ENCODE data around the gene CPO. TPM values are rescaled to one million over a fixed set of nuclear protein-coding genes. Genes with fewer than 3 reads are reported as not detected.

Gene CPO
- total RNA-seq, 1 experiment from 2014 or later = not detected

DNA sequence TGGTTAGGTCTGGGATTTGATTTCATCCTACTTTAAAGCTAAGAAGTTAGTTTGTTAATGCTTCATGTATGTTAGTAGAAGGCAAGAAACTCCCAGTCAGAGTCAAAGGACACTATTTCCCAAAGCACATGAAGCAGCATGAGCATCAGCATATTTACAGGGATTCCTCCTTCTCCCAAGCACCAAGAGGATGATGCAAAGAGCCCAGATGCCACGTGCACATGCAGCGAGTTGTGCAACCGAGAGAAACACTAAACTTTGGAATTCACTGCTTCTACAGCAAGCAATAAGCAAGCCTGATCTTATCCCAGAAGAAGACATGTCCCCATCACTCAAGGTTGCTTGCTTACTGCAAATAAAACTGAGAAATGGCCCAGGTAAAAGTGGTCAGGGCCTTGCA lies 32.5 kb downstream of the CPO start:
- DNase-seq (ENCODE audit: extremely low read depth, low read depth) = no peak

DNA sequence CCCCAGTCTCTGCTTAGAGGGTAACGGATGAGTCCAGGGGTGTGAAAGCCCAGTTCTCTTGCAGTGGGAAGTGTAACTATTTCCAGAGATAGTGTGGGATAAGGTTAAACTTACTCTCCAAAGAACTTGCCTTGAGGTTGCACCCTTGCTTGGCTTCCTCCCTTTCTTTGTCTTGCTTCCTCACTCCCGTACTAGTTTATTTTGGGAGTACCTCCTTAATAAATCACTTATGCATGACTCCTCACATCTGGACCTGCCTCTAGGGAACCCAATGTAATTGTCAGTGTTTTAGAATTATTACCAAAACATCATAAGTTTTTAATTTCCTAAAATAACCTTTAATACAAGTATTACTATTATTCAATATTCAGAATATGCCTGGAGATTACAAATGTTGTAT lies 35.2 kb downstream of the CPO start:
- DNase-seq (ENCODE audit: extremely low read depth, low read depth) = no peak

DNA sequence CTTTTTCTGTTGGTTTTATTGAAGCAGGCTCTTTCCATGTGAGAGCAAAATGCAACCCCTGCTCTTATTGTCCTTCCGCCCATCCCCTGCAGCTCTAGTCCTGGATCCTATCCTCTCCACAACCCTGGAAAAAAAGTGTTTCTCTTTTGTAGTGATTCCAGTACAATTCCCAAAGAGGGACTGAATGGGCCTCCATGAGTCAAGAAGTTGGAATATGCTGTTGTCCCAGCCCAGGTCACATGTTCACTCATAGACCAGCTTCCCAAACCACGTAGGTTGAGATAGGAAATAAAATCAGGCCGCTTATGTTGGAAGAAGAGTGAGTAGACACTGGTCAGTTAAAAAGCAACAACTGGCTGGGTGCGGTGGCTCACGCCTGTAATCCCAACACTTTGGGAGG lies 39.4 kb downstream of the CPO start:
- no peak for DNase-seq (ENCODE audit: extremely low read depth, low read depth)

DNA sequence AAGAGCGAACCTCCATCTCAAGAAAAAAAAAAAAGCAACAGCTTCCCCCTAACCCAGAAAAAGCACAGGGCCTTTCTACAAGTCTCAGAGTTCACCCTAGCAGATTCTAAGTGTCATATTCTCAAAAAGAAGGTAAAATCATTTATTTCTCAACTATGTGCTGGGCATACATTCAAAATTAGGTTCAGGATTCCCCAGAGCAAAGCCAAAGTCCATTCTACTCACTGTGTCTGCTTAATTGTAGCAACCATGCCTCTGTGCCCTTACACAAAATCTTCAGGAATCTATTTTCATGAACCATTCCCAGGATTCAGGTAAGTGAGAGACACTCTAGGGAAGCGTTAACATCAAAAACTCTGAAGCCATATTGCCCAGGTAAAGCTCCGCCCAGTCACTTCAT lies 40.0 kb downstream of the CPO start:
- no peak for DNase-seq (ENCODE audit: extremely low read depth, low read depth)

DNA sequence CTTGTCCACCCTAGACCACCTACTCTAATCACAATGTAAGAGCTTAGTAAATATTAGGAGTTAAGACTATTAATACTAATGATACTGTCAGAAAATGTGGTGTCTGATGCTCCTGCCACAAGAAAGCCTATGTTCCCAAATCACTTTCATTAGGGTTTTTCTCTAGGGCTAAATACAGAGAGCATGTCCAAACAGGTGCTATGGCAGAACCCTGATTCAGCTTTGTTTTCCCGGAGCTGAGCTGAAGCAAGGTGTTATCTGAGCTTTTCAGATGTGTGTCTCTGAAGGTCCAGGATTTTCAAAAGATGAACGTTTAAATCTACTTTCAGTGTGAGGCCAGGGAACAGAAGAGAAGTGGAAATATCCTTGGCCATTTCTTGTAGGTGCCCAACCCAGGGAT lies 40.6 kb downstream of the CPO start:
- no peak for DNase-seq (ENCODE audit: extremely low read depth, low read depth)

DNA sequence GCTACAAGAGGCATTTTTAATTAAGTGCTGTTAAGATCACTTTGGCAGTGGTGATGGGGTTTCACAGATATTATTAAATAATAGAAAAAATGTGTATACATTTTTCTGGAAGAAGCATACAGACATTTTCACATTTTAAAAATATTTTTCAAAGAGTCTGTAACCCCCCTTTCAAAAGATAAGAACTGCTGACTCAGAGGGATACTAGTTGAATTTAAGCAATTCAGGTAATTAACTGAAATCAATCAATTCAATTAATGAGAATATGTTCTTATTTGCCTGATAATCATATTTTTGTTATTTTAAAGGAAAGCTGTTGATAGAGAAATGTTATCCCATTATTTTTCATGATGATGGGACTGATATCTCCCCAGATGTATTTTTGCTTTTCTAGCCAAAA lies 41.1 kb downstream of the CPO start:
- DNase-seq (ENCODE audit: extremely low read depth, low read depth) = no peak

DNA sequence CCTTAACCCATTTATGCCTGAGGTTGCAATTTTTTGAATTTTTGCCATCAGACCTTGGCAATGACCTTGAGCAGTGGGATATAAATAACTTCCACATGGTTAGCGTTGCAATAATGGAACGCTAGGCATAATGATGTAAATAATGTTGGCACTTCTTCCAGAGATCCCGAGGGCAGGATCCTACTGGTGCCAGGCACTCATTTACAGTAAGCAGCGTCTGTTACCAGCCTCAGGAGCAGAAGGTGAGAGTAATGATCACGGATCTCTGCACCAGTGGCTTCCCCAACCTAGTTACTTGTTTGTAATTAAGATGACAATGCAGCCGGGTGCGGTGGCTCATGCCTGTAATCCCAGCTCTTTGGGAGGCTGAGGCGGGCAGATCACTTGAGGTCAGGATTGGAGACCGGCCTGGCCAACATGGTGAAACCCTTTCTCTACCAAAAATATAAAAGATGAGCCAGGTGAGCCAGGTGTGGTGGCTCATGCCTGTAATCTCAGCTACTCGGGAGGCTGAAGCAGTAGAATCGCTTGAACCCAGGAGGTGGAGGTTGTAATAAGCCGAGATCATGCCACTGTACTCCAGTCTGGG lies 41.9 kb downstream of the CPO start:
- no peak for DNase-seq (ENCODE audit: extremely low read depth, low read depth)

DNA sequence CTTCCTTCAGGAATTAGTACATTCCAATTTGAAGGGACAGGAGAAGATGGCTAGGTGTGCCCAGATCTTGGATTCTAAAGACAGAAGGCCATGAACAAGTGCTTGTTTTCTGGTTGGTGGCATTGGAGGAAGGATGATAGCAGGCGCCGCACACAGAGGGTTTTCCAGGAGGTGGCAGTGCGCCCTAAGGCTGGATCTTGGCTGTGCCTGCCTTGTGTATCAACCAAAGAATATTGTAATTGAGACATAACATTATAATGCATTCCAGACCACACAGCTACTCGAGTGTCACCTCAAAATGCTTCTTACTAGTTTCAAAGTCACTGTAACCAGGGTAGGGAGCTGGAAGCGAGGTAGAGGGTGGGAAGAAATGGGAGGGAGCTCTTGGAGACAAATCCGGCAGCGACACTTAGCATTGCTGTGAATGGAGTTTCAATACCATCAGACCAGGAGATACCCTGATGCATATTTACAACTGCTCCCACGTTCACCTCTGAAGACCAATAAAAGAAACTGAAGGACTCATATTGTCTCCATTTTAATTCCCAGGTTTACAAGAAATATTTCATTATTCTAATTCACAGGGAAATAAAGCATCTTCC lies 42.5 kb downstream of the CPO start:
- peak; percentile 48 for DNase-seq (ENCODE audit: extremely low read depth, low read depth)

DNA sequence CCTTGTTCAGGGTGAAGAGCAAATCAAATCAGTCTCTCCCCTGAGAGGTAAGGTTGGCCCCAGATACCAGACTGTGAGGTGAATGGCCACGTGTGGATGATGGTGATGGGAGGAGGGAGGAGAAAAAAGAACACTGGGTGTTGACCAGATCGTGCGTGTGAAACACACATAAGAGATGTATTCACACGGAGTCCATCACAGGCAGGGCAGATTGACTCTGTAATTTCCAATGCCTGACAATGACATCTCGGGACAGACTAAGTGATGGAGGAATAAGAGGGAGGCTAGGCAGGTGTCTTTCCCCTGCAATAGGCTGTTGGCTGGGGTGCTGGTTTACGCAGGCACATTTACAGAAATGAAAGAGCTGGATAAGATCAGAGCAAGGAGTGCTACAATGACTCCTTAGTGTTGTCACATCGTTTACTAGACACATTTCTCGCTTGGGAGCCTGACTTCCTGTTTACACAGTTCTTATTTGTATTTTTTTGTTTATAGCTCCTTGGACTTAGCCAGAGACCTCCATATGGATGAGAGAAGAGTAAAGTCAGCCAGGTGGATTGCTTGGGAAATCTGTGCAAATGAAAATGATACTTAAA lies 43.1 kb downstream of the CPO start:
- DNase-seq (ENCODE audit: extremely low read depth, low read depth) = no peak

DNA sequence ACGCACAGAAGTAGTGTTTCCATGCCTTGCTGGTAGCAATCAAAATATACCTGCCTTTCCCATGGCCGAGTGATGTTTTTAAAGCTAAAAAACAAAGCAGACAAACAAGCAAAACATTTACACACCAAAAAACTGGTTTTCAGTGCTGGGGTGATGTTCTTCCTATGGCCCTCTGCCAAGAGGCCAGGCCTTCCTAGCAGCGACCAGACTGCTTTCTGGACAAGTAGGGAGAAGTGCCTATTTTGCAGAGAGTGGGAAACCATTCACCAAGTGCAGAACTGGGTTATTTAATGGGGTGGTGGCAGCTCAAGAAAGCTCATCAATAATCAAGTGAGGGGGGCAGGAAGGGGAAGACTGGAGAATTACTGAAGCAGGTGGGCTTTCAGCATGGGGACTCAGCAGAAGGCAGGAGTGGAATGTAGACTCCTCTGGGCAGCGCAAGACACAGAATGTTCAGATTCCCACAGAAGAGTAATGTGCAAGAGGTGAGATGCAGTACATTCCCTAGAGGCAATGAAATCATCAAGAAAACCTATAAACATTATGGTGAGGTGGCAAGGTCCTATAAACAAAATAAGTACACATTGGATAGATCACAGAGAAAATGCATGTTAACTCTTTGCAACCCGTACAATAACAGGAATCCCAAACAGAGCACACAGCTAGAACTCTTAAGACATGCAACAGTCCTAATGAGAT lies 44.0 kb downstream of the CPO start:
- no peak for DNase-seq (ENCODE audit: extremely low read depth, low read depth)

DNA sequence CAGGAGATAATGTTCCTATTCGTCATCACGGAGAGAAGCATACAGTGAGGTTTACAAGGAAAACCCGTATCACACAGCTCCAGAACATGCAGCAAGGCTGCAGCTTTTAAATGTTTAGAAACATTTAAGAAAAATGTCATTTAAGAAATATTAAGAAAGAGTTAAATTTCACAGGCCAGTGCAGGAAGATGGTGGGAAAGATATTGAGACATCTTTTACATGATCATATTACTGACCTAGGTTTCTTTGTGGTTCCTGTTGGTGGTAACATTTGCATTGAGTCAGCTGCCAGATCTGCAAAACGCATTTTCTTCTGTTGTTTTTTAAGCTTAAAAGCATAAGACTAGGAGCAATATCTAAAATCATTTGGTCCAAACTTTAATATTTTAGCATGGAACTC lies 44.9 kb downstream of the CPO start:
- no peak for DNase-seq (ENCODE audit: extremely low read depth, low read depth)

DNA sequence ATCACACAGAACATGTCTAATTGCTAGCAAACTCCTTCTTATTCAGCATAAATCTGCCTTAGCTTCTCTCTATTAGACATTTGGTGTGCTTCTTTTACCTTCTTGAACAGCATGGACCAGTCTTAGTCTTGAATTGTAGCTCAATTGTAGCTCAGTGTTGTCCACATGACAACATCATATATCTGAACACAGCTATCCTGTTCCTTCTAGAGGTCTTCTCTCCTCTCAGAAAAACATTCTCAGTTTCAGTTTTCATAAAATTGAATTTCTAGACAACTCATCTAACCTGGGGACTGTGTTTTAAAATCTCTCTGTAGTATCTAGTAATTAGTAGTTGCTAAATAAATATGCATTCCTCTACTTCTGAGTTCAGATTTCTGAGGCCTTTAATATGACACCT lies 47.6 kb downstream of the CPO start:
- no peak for DNase-seq (ENCODE audit: extremely low read depth, low read depth)

DNA sequence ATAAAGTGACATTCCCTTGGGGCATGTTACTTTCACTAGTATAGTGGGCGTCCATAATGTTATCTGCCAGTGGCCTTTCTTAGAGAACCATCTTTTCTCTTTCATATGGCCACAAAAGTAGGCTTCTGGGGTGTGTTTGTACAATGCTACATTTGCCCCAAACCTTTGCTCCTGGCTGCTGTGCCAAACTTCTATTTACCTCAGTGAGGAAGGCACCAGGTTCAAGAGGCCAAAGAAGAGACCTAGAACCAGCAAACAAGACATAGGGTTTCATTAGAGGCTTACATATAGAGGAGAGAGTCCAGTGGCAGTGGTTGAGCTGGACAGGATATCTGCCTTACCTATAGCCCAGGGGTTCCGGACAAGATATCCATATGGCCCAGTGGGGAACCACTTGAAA lies 48.5 kb downstream of the CPO start:
- DNase-seq (ENCODE audit: extremely low read depth, low read depth) = no peak

DNA sequence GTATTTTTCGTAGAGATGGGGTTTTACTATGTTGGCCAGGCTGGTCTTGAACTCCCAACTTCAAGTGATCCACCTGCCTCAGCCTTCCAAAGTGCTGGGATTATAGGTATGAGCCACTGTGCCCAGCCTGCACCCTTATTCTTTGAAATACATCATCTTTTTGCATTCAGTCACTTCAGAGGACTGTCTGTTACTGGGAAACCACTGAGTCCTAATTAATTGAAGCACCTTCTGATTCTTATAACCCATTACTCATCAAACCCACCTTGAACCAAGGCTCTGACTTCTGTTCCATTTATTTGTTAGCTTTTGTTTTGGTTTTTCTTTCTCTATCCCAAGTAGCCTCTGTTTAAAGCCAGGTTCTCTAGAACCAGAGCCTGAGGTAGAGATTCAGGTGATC lies 49.6 kb downstream of the CPO start:
- DNase-seq (ENCODE audit: extremely low read depth, low read depth) = no peak

DNA sequence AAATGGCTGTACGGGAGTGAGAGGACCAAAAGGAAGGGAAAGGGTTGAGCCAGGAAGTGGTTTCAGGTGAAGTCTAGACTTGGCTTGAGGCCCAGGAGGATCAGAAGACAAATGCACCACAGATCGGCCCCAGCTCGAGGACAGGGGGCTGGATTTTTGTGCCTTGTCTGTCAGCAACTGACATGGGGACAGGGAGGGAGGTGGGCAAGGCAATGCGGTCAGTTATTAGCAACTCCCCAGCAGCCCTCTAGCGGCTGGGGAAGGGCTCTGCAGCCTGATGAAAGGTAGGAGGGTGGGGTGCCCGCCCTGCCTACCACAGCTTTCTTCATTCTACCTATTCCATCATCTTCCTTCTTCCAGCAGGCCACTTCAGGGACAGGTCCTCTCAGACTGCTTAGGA lies 50.0 kb downstream of the CPO start:
- peak; percentile 54 for DNase-seq (ENCODE audit: extremely low read depth, low read depth)

DNA sequence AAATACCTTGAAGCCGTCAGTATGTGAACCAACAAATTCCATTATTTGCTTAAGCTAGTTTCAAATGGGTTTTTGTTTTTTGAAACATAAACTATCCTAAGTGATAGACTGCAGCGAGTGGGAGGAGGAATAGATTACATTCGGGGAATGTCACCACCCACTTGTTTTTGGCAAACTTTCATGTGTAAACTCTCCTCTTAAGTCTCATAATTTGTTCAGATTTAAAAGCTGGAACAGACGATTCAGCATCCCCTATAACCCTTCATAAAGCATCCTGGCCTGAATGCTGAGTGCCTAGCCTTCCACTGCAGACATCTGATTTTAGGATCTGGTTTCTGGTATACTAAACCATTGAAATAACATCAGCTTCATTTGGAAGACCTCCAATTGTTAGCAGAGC lies 51.0 kb downstream of the CPO start:
- DNase-seq (ENCODE audit: extremely low read depth, low read depth) = no peak

DNA sequence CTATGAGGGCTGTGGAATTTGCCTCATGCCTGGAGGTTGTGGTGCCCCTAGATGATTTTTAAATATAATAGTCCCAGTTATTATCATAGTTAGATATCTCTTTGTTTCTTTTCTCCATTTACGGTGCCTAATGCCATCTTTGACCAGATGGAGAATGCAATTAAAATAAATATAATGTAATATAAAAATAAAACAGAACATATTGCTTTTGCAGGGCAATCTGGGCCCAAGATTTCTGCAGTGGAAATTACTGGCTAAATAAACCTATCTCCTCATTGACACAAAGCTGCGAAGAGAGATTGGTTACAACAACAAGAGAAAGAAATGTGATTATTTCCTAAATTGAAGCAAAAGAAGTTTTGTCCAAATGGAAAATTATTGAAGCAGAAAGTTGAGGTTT lies 51.8 kb downstream of the CPO start:
- DNase-seq (ENCODE audit: extremely low read depth, low read depth) = no peak

DNA sequence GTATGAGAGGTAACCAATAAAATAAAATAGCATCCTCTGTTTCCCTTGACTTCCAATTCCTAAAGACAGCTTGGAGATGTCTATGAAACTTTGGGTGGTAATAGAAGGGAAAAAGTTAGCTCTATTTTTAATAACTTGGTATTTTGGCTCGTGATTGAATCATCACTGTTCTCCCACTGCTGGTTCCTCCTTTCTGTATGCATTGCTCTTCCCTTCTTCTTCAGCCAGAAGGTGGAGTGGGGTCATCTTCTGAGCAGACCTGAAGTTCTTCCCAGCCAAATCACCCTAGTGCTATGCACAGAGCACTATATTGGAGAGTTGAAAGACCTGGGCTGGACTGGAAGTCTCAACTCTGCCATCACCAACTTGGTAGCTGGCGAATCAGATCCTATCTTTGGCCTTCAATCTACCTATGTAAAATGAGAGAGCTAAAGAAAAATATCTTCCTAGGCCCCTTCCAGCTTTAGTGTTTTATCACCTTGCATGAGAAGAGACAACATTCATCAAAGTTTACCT lies 54.1 kb downstream of the CPO start:
- no peak for DNase-seq (ENCODE audit: extremely low read depth, low read depth)

DNA sequence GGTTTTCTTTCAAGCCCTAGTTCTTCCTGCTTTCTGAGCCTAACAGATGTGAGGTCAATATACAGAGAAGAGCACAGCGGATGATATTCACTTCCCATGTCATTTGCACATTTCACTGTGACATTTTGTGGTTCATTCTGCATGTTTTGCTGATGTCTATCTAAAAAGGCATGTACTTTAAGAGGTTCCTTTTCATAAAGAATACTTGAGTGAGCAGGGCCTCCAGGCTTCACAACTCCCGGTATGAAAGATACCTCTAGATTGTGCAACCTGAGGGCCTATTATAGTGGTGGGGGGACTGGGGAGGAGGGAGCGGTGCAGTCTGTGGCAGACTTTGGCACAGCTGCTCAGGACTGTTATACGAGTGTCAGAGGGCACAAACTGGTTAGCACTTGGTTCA lies 54.6 kb downstream of the CPO start:
- DNase-seq (ENCODE audit: extremely low read depth, low read depth) = no peak

DNA sequence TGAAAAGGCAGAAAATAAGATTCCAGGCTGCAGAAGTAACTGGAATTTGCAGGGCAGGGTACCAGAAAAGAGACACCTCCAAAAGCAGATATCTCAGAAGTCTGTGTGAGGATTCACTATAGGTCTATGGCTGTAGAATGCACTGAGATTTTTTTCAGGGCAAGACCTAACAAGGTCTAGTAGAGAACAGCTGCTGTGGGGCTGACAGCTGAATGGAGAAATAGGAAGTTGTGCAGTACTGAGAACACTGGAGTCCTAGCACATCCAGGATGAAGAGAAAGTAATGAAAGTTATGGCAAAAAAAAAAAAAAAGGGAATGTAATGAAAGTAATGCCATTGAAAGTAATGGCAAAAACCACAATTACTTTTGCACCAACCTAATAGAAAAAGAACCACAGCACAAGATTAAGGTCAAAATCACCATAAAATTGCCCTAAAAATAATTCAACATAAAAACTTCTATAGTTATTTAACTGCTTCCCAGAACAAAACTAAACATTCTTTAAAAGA lies 57.3 kb downstream of the CPO start:
- DNase-seq (ENCODE audit: extremely low read depth, low read depth) = no peak

DNA sequence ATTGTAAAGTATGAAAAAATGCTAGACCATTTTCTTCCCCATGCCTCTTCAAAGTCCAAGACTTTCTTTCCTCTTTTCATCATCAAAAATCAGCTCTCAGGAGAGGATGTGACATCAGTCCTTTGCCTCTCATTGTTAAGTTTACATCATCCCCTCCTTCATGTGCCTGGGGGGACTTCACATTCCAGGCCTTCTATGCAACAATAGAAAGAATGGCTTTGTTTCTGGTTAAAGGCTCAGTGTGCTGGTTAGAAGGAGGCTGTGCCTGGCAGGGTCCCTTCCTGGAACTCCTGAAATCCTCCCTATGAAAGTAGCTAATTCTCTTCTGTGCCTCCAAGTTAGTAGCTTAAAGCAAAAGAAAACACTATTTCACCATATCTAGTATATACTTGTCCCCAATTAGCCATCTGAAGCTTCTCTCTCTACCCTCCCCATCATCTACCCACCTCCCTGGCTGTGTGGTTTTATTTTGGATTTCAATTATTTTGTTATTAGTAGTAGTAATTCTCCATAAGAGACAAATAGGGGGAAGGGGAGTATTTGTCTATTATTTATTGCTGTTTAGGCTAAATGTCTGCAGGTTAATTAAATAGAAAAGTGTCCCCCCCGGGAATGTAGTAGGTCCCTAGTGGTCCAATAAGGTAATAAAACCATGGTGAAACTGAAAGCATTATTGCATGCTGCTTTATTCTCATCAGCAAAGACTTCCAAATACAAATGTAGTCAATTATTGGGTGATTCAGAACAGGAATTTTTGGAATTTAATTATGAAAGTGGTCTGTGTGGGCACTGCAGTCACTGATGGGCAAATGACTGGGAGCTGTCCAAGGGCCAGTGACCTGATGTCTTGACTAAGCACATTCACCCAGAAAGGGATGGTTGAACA lies 69.0 kb downstream of the CPO start:
- DNase-seq (ENCODE audit: extremely low read depth, low read depth) = no peak

Measured in NCI-H460 (cell line).